ENCODE data around the gene BRD9. TPM values are rescaled to one million over a fixed set of nuclear protein-coding genes. Genes with fewer than 3 reads are reported as not detected.
"Not testable (repeated sequence)": the region's sequence is repeated elsewhere in the genome, so short reads cannot be mapped to it uniquely, and the experiment has no call there.

The BRD9 gene
- total RNA-seq, 1 experiment from 2014 or later = 111 TPM

DNA sequence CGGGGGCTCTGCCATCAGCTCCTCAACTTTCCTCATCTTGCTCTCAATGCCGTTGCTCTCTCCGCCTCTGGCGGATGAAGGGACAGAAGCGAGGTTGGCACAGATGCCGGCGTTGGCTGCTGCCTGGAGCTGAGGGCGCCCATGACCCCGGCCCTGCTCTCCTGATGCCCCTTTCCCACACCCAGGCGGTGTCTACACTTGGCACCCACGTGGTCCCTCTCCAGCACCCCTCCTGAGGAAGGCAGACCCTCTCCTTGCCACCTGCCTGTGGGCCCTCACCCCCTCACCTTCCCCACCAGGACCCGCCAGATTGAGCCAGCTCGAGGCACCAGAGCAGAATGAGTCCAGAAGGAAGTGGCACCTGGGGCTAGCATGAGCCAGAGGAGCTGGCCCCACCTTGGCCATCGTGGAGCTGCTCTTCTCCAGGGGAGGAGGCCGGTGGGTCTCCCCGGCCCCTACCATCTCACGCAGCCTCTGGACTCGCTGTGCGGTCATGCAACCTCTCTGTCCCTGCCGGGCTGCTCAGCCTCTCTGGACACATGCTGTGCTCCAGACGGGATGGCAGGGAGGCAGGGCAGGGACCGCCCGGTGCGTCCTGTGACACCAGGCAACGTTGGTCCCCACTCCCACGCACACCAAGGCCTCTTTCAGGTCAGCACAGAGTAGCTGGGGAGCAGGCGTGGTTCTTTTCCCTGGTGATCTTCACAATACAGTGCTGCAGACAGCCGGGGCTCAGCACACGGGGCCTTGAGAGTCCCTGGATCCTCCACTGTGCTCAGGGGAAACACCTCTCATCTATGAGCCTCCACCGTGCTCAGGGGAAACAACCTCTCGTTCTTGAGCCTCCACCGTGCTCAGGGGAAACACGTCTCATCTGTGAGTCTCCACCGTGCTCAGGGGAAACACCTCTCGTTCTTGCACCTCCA lies 46.7 kb downstream of the BRD9 start:
- DNase-seq (ENCODE audit: low spot score) = not testable (repeated sequence)

DNA sequence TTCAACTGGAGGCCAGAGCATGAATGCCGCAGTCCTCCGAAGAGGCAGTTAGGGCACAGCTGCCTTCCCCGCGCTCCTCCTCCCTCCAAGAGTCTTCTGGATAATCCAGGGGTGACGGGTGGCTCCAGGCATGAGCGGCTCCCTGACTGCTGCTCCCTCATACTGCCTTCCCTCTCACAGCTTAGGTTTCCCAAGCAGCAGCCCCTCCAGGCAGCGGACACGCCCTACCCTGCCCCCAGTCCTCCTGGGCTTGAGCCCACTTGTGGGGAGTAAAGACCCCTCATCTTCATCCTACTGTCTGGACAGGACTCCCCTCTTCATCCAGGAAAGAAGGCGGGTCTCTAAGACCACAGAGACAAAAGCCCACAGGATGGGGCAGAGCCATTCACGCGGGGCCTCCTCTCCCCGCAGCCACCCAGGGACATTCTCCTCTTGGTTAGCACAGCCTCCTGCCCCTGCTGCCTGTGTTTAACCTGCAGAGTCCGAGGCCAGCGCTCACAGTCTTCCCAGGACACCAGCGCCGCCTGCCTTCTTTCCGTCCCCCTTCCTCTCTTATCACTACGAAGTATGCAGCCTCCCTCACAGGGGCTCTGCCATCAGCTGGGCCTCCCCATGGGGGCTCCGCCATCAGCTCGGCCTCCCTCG lies 47.4 kb downstream of the BRD9 start:
- DNase-seq (ENCODE audit: low spot score) = not testable (repeated sequence)

DNA sequence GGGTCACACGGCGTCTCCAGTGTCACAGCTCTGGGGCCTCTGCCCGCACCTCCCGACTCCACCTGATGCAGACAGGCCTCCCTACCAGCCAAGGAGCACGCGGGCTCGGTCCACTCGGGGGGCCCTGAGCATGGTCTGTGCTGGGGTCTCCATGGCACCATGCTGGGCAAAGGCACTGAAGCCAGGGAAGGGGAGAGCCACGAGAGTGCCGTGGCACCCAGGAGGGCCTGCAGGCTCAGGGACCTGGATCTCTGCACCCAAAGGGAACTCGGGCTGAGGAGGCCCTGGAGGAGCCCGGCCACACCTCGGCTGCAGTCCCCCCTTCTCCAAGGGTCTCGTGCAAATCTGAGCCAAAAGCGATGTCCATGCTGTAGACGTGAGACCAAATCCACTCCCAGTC lies 48.2 kb downstream of the BRD9 start:
- DNase-seq (ENCODE audit: low spot score) = not testable (repeated sequence)

DNA sequence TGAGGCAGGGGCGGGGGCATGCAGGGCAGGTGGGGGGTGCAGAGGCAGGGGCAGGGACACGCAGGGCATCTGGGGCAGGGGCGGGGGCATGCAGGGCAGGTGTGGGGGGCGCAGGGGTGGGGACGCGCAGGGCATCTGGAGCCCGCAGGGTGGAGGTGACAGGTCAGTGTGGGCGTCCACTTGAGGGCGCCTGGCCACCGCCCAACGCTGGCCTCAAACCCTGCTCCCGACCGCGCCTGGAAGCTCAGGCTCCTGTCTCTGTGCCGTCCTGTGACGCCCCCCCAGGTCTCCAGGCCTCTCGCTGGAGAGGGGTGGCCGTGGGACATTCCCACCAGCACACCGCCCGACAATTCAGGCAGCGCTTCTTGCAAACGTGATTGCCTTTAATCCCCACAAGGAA lies 48.7 kb downstream of the BRD9 start:
- DNase-seq (ENCODE audit: low spot score) = not testable (repeated sequence)

DNA sequence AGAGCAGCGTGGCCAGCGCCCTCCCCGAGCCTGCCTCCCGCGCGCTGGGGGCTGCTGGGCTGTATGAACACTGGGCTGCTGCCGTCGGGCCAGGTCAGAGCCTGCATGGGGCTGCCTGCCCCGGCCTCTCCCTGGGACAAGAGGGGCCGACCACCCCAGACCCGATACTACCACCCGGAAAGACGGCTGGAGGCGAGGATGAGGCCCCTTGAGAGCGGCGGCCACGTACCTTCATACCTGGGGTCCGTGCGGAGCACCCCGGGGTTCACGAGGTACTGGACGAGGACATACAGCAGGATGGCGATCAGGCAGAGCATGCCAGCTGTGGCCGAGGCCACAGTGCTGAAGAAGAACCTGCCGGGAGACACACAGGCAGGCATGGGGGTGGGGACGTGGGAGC lies 49.2 kb downstream of the BRD9 start:
- DNase-seq (ENCODE audit: low spot score) = not testable (repeated sequence)

DNA sequence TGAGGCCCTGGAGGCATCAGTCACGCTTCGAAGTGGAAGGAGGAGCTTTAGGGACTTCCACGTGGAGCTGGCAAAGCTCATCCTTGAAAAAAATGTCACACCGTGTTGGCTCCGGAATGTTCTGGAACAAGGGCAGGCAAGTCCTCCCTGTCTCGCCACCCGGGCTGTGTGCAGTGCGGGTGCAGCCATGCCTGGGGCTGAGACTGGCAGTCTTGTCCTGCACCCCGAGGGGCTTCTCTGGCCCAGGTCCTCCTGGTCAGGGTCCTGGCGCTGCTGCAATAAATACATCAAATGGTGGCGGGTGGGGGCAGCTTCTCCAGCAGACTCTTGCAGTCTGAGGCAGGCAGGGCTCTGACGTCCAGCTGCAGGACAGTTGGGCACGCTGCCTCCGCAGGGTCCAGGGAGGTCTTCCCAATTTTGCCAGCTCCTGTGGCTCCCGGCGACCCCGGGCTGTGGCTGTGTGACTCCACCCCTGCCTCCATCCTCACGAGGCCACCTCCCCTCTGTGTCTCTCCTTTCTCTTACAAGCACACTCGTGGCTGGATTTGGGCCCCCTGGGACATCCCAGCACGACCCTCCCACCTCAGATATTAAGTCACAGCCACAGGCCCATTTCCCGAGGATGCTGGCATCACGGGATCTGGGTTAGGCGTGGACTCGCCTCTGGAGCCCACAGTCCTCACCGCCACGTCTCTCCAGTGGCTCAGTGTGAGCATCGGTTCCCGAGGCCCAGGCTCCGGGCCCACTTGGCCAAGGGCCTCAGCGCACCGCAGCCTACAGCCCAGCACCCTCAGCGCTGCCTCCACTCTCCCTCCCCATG lies 50.0 kb downstream of the BRD9 start:
- DNase-seq (ENCODE audit: low spot score) = not testable (repeated sequence)

DNA sequence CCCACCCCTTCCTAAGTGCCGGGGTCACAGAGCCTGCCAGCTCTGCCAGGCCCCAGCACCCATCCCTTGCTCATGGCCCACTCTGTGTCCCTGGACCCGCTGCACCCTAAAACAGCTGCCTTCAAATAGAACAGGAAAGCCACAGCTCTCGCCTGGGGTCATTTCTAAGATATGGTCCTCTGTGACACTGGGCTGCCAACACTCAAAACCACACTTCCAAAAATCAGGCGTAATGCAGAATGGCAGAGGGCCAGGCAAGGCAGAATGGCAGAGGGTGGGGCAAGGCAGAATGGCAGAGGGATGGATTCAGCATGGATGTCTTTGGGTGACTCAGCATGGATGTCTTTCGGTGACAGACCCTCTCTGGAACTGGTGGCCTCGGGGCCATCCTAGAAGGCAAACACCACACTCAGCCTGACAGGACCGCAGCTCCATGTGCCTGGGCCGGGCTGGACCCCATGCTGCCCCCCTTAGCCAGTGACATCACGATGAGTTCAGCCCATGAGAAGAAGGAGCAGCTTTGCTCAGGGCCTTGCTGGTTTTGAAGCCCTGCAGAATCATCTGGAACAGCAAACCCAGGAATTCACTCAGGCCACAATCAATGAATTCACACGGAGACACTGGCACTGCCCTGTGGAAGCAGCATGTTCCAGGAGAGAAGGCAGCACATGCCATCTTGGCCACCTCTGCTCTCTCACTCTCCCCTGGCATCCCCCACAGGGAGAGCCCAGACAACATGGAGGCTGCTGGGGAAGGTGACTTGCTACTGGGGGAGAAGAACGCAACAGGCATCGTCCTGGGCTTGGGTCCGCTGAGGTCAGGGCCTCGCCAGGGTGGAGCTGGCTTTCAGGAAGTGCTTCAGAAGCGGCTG lies 50.8 kb downstream of the BRD9 start:
- DNase-seq (ENCODE audit: low spot score) = not testable (repeated sequence)

DNA sequence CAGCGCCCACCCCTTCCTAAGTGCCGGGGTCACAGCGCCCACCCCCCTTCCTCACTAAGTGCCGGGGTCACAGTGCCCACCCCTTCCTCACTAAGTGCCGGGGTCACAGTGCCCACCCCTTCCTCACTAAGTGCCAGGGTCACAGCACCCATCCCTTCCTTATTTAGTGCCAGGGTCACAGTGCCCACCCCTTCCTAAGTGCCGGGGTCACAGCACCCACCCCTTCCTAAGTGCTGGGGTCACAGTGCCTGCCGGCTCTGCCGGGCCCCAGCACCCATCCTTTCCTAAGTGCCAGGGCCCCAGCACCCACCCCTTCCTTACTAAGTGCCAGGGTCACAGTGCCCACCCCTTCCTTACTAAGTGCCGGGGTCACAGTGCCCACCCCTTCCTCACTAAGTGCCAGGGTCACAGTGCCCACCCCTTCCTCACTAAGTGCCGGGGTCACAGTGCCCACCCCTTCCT lies 51.6 kb downstream of the BRD9 start:
- not testable (repeated sequence) for DNase-seq (ENCODE audit: low spot score)

DNA sequence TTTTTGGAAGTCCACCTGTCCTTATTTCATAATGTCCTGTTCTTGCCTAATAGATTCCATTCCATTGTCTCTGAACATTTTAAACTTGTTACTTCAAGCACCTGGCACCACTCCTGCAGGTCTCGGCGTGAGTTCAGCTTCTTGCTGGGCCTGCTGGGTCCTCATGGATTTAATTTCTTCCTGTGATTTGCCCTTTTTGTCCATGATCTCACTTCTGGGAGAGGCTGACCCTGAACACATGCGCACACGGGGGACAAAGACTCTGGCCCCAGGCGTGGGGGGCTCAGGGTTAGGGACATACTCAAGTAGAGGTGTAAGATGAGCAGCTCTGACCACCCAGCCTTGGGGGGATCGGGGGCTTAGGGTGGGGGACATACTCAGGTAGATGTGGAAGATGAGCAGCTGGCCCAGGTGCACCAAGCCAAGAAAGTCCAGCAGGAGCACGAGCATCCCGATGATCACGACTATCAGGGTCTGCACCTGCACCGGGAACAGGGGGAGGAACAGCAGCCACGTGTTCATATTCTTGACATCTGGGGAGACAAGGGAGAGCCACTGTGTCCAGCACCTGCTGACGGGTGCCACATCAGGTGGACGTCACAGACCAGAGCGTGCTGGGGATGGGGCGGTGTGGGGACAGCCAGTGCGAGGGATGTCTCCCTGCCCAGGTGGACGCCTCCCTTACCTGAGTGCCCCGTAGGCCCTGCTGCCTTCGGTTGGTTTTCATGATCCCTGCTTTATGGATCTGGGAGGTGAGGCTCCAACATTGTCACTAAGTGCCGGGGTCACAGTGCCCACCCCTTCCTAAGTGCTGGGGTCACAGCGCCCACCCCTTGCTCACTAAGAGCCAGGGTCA lies 52.3 kb downstream of the BRD9 start:
- not testable (repeated sequence) for DNase-seq (ENCODE audit: low spot score)

DNA sequence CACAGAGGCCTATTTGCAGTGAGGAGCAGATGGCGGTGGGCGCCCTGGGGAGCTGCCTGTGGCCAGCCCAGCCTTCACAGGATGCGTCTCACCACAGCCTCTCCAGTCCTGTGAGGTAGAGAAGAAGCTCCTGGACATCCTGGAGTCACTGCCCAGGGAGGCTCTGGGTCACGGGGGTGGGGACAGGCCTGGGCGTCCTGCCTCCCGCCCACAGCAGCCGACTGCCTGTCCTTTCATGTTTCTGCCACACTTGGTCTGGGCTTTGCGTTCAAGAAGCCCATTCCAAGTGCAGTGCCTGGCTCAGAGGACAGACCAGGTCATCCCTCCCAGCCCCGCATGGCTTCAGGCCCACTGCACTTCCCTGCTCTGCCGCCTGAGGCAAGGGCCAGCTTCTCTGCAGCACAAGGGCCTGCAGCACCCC lies 54.2 kb downstream of the BRD9 start:
- not testable (repeated sequence) for DNase-seq (ENCODE audit: low spot score)

DNA sequence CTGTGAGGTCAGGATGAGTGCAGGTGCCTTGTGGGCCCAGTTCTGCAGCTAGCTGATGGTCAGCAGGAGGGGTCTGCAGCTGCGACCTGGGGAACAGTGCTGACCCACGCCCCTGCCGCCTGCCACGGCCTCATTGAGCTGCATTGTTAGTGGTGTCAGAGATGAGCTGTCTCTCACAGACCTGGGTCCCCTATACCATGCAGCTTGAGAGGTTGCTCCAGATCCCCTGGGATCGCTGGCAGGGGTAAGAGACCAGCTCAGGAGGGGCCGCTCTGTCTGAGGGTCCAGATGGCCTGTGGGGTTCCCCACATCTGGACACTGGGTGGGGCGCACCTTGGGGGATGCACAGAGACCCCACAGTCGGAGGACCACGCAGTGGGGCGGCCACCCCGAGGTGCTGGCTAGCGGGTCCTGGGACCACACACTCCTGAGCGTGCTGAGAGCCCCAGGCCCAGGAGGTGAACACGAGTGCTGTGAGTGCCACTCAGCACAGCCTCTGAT lies 54.9 kb downstream of the BRD9 start:
- DNase-seq (ENCODE audit: low spot score) = not testable (repeated sequence)

DNA sequence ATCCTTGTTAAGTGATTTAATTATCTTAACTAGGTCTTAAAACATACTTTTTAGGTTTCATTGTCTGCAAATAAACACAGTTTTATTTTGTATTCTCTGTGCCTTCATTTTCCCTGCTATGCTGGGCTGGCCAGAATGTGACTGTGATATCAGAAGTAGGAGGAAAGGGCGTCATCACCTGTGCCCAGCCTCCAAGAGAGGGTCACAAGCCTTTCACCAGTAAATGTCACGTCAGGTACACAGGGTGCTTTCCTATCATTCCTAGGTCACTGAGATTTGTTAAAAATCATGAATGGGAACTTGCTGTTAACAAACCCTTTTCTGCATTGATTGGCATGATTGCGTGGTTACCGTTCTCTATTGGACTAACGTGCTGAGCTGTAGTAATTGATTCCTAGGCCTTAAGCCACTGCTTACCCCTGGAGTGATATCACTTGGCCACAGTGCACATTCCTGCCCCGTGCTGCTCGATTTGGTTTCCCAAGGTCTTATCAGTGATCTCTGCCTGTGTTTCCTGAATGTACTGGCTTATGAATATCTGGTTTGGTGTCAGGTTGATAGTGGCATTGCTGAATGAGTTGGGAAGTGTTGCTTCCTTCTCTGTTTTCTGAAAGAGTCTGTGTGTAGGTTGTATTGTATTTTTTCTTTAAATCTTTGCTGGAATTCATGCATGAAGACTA lies 56.5 kb downstream of the BRD9 start:
- DNase-seq (ENCODE audit: low spot score) = not testable (repeated sequence)

DNA sequence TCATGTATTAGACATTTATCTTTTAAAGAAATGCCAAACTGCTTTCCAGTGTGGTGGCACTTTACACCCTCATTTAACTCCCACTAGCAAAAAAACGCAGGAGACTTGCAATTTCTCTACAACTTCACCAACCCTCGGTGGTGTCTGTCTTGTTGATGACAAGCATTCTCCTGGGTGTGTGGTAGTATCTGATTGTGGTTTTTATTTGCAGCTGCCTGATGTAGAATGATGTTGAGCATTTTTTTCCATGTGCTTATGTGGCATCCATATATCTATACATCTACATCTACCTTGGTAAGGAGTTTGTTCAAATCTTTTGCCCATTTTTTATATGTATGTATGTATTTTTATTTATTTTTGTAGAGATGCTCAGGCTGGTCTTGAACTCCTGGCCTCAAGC lies 58.6 kb downstream of the BRD9 start:
- DNase-seq (ENCODE audit: low spot score) = not testable (repeated sequence)

DNA sequence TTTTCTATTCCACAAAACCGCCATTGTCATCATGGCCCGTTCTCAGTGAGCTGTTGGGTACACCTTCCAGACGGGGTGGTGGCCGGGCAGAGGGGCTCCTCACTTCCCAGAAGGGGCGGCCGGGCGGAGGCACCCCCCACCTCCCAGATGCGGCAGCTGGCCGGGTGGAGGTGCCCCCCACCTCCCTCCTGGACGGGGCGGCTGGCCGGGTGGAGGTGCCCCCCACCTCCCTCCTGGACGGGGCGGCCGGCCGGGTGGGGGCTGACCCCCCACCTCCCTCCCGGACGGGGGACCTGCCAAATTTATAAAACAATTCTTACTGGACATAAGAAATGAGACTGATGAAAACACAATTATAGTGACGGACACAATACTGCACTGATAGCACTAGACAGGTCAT lies 64.4 kb downstream of the BRD9 start:
- DNase-seq (ENCODE audit: low spot score) = not testable (repeated sequence)

DNA sequence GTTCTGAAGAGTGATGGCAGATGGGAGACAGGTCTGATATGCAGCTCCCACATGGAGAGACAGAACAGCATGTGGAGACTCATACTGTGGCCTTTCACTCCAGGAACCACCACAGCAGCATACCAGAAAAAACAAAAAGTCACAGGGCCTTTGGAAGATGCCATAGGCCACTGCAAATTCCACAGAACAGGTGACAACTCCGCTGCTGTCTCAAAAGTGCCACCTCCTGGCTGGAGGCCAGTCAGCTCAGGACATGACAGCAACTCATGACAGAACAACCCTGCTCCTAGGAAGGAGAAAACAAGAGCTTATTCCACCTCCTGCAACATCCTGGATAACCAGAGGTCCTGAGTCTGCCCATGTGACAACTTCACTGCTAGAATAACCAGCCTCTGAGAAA lies 67.1 kb downstream of the BRD9 start:
- peak; percentile 51 for DNase-seq (ENCODE audit: low spot score)

DNA sequence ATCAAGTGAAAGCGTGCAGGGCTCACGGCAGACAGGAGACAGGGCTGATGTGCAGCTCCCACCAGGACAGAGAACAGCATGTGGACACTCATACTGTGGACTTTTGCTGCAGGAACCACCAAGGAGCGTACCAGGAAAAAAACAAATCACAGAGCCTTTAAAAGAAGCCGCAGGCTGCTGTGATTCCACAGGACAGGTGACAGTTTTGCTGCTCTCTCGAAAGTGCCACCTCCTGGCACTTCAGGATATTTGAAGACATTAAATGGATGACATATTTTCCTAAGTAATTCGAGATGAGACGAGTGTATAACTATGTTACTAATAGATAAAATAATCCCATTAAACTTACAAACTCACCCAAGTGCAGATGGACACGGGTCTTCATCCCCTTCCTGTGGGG lies 71.1 kb downstream of the BRD9 start:
- DNase-seq (ENCODE audit: low spot score) = peak; percentile 66

DNA sequence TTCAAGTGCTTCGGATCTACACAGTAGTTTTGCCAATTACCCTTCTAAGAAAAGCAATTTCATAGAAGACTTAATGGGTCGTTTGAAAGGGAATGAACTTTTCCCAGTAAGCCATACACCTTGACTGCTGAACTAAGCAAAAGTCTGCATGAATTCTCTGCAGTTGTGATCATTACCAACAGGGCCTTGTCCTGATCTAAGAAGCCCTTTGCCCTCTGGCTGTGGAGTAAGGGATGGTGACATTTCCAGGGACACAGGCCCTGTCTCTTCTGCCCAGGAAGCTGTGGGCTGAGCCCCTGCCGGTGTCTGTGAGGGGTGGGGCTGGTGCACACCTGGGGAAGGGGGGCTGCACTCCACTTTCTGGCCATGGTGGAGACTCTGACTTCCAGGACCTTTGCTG lies 72.4 kb downstream of the BRD9 start:
- no peak for DNase-seq (ENCODE audit: low spot score)

DNA sequence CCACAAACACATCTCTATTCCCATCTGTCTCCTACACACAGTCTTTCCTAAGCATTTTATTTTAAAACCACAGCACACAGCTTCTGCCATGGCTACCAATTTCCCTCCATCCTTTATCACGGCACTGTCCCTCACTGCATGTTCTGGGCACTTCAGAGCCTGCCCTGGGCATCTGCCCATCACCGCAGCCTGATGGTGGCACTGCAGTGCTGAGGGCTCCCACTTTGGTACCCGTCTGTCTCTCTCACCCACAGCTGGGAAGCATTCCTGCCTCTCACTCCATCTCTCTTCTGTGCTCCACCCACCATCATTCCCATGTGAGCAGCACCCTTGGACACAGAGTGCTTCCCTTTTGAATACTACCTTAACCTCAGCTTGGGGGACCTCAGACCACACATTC lies 73.5 kb downstream of the BRD9 start:
- no peak for DNase-seq (ENCODE audit: low spot score)

DNA sequence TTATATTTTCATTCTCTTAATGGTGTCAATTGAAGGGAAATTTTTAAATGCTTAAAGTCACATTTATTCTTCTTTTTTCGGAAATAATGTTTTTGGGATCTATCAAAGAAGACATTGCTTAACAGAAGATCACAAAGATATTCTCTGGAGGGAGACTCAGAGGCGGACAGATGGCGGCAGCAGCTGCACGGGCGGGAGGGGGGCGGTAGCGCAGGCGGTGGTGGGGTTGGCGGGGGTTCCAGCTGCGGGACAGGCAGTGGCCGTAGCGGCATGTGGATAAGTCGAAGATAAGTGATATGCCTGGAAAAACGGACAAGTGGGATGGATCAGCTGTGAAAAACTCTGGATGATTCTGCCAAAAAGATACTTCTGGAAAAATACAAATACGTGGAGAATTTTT lies 76.4 kb downstream of the BRD9 start:
- no peak for DNase-seq (ENCODE audit: low spot score)
